OCI-LY7 (cell line): ENCODE data around the gene RAB20. TPM values are rescaled to one million over a fixed set of nuclear protein-coding genes. Genes with fewer than 3 reads are reported as not detected.
"Not testable (repeated sequence)": the region's sequence is repeated elsewhere in the genome, so short reads cannot be mapped to it uniquely, and the experiment has no call there.

Source experiments
- BruUV-seq: library from RNA; stranded (reverse); fragments of 400-500 nt; replicated peaks from 2 replicates; lab custom pipeline; 2021; lab: Mats Ljungman, UMichigan
- CTCF ChIA-PET: fragments of 300-600 bp; sonication (Branson Sonifier 250); formaldehyde crosslinking; loops from one replicate; lab custom pipeline; 2022; ENCODE audit warnings: antibody characterized with exemption; ENCODE audit not compliant: unreplicated experiment; lab: Charles Lee
- POLR2A ChIA-PET: fragments of 300-600 bp; sonication (Branson Sonifier 250); formaldehyde crosslinking; loops from one replicate; lab custom pipeline; 2022; ENCODE audit warnings: antibody characterized with exemption; lab: Charles Lee
- DNase-seq: peaks from one replicate; pipeline ENCODE4 v3.0.0-alpha.2; 2015; ENCODE audit warnings: low spot score
- H2AFZ ChIP-seq: fragments of 200-600 bp; sonication (generic), shearing (Covaris generic); 2 replicates; pipeline ENCODE4 v1.6.1; 2014; ENCODE audit warnings: mild to moderate bottlenecking, antibody characterized with exemption, low read length, moderate library complexity
- H3K27ac ChIP-seq: fragments of 200-600 bp; sonication (generic); 2 replicates; pipeline ENCODE4 v1.5.1; 2014; ENCODE audit warnings: mixed run types, low read depth, mild to moderate bottlenecking, moderate library complexity, low read length, inconsistent platforms; ENCODE audit not compliant: poor library complexity, severe bottlenecking
- H3K36me3 ChIP-seq: fragments of 200-600 bp; sonication (generic); 2 replicates; pipeline ENCODE4 v1.6.1; 2014; ENCODE audit warnings: mild to moderate bottlenecking, antibody characterized with exemption, low read length, moderate library complexity, mixed read lengths; ENCODE audit not compliant: insufficient read depth
- H3K4me1 ChIP-seq: fragments of 200-600 bp; sonication (generic); 2 replicates; pipeline ENCODE4 v1.5.1; 2014; ENCODE audit warnings: mild to moderate bottlenecking, low read length; ENCODE audit not compliant: insufficient read depth, poor library complexity, severe bottlenecking
- H3K4me2 ChIP-seq: fragments of 200-600 bp; sonication (generic); 2 replicates; pipeline ENCODE4 v1.6.1; 2014; ENCODE audit warnings: mild to moderate bottlenecking, low read length
- H3K4me3 ChIP-seq: fragments of 200-600 bp; sonication (generic); 2 replicates; pipeline ENCODE4 v1.5.1; 2014; ENCODE audit warnings: mild to moderate bottlenecking, low read depth, low read length; ENCODE audit not compliant: poor library complexity, severe bottlenecking
- H3K79me2 ChIP-seq: fragments of 200-600 bp; sonication (generic); 2 replicates; pipeline ENCODE4 v1.6.1; 2016; ENCODE audit warnings: low read depth, mild to moderate bottlenecking, low read length, moderate library complexity, mixed read lengths; ENCODE audit not compliant: insufficient read depth
- H3K9me2 ChIP-seq: fragments of 200-600 bp; sonication (generic); 2 replicates; pipeline ENCODE4 v1.6.1; 2016; ENCODE audit warnings: mild to moderate bottlenecking, low read length, mixed read lengths; ENCODE audit not compliant: insufficient read depth
- H3K9me3 ChIP-seq: fragments of 200-600 bp; sonication (generic); 2 replicates; pipeline ENCODE4 v1.6.1; 2014; ENCODE audit warnings: mild to moderate bottlenecking, mixed run types, low read length, mixed read lengths
- H4K20me1 ChIP-seq: fragments of 200-600 bp; sonication (generic); 2 replicates; pipeline ENCODE4 v1.6.1; 2014; ENCODE audit warnings: mild to moderate bottlenecking, antibody characterized with exemption, low read length, moderate library complexity, mixed read lengths; ENCODE audit not compliant: insufficient read depth
- CTCF ChIP-seq: fragments of 200-600 bp; sonication (generic); conservative IDR thresholded peaks from 2 replicates; pipeline ENCODE4 v1.5.1; 2014; ENCODE audit warnings: mild to moderate bottlenecking, antibody characterized with exemption, low read length, moderate library complexity, mixed read lengths
- EZH2phosphoT487 ChIP-seq: fragments of 200-600 bp; sonication (generic); IDR thresholded peaks from 2 replicates; pipeline ENCODE4 v1.6.1; 2018; ENCODE audit warnings: low read depth, borderline replicate concordance, mild to moderate bottlenecking, mixed run types, antibody characterized with exemption, low read length, moderate library complexity, mixed read lengths
- intact Hi-C: fragments of 100-400 bp; cut with micrococcal nuclease; formaldehyde crosslinking; loops from one replicate; pipeline ENCODE4 v1.10.0; 2022; ENCODE audit not compliant: unreplicated experiment
- total RNA-seq, 2 experiments: library from RNA; depleted of rRNA in 1 of 2; stranded (reverse); fragments of >200 nt in 1 of 2; shearing (Covaris generic) in 1 of 2; gene quantifications; 2 replicates each; pipeline ENCODE4 v1.2.3, GENCODE V29; 2014 to 2022

RAB20 gene
- total RNA-seq, 2 experiments from 2014 or later, result not detected

GRCh38 chr13:110607675-110608224 is 46.2 kb upstream of the RAB20 start:
- no peak for DNase-seq
- intact Hi-C loops, result no loop called here
- POLR2A ChIA-PET, result no interaction called here
- no peak overlapping the region for H3K4me2 ChIP-seq
- H3K9me3 ChIP-seq, result no peaks in the 10 kb centered on the region
- no TSS peak for BruUV-seq
- H3K4me1 ChIP-seq, result no peaks in the 10 kb centered on the region
- no peak overlapping the region for H3K27ac ChIP-seq
- TF ChIP-seq CTCF (no peak), EZH2phosphoT487 (no peak)
- no peak overlapping the region for H3K4me3 ChIP-seq
- H2AFZ ChIP-seq, result no peak overlapping the region
- H3K36me3 ChIP-seq, result no peaks in the 10 kb centered on the region
- no peaks in the 10 kb centered on the region for H3K79me2 ChIP-seq
- no peaks in the 10 kb centered on the region for H4K20me1 ChIP-seq
- CTCF ChIA-PET, result no interaction called here
- H3K9me2 ChIP-seq, result no peaks in the 10 kb centered on the region

- BruUV-seq, DNase-seq, CTCF ChIA-PET, H3K9me3 ChIP-seq, H3K36me3 ChIP-seq, H3K4me2 ChIP-seq, H3K4me3 ChIP-seq, H3K9me2 ChIP-seq, H3K4me1 ChIP-seq, H3K79me2 ChIP-seq, intact Hi-C loops, H2AFZ ChIP-seq, H4K20me1 ChIP-seq, POLR2A ChIA-PET, H3K27ac ChIP-seq: not testable (repeated sequence)
Measured at GRCh38 chr13:110606281-110606680, 44.8 kb upstream of the RAB20 start.

GRCh38 chr13:110605132-110605531 is 43.6 kb upstream of the RAB20 start:
- H3K27ac ChIP-seq, result no peak overlapping the region
- ChIA-PET POLR2A (no interaction called here), CTCF (no interaction called here)
- H4K20me1 ChIP-seq, result no peaks in the 10 kb centered on the region
- DNase-seq, result no peak
- H3K79me2 ChIP-seq, result no peaks in the 10 kb centered on the region
- intact Hi-C loops, result no loop called here
- no peak overlapping the region for H3K4me2 ChIP-seq
- no peak overlapping the region for H2AFZ ChIP-seq
- no TSS peak for BruUV-seq
- no peaks in the 10 kb centered on the region for H3K36me3 ChIP-seq
- TF ChIP-seq EZH2phosphoT487, result no peak
- H3K9me3 ChIP-seq, result no peaks in the 10 kb centered on the region
- no peaks in the 10 kb centered on the region for H3K4me1 ChIP-seq
- no peak overlapping the region for H3K4me3 ChIP-seq
- no peaks in the 10 kb centered on the region for H3K9me2 ChIP-seq

- no peaks in the 10 kb centered on the region for H4K20me1 ChIP-seq
- H3K4me2 ChIP-seq, result no peak overlapping the region
- TF ChIP-seq EZH2phosphoT487 (no peak), CTCF (no peak)
- no peak overlapping the region for H2AFZ ChIP-seq
- DNase-seq, result no peak
- H3K4me1 ChIP-seq, result no peaks in the 10 kb centered on the region
- H3K9me2 ChIP-seq, result no peaks in the 10 kb centered on the region
- H3K4me3 ChIP-seq, result no peak overlapping the region
- H3K9me3 ChIP-seq, result no peaks in the 10 kb centered on the region
- POLR2A ChIA-PET, result no interaction called here
- no peaks in the 10 kb centered on the region for H3K36me3 ChIP-seq
- no peaks in the 10 kb centered on the region for H3K79me2 ChIP-seq
- no TSS peak for BruUV-seq
- no peak overlapping the region for H3K27ac ChIP-seq
- intact Hi-C loops, result no loop called here
- CTCF ChIA-PET, result no interaction called here
Measured at GRCh38 chr13:110600980-110601379, 39.5 kb upstream of the RAB20 start.
